ENCODE measurements around the gene ATL1. TPM values are rescaled to one million over a fixed set of nuclear protein-coding genes. Genes with fewer than 3 reads are reported as not detected.

ATL1 gene
- total RNA-seq, 2 donors from 2014 or later, result 12.0 to 12.6 TPM

DNA sequence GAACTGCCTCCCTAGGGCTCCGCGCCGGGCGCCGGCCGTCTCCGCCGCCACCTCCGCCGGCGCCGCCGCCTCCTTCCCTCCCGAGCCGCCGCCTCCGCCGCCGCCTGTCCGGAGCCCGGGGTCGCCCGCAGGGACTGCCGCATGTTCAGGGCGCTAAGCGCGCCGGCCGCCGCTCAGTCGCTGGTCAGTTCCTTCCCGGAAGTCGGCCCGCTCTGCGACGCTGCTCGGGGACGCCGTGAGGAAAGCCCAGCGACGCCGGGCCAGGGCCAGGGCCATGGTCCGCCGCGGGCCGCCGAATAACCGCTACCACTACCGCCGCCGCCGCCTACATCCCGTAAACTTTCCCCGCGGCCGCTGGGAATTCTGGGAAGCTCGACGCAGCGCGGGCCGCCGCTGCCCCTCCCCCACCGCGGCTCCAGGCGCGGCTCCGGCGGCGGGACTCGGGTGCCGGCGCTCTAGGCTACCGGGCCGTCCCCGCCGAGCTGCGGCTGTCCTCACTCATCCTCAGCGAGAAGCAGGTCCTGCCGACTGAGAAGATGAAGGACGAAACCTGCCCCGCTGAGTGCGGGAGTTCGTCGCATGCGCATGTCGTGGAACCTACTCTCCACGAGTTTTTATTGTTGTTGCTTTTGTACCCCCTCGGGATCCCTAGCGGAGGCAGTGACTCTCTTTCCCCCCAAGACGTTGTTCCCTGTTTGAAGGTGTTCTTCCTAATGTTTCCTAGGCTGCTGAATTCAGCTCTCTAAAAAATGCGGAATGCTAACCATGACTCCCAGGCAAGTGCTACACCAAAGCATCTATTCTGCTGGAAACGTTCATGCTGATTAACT, 108.3 kb downstream of the ATL1 start, which contains the start of gene SAV1:
Gene SAV1, minus strand, starts transcription at position 311 of the 830 bp plus-strand sequence. CDS start 339 bp downstream, outside the sequence.
- ATAC-seq (peak; percentile 95), DNase-seq (peak; percentile 79 to 88)
- intact Hi-C loops (cut with DNase I, micrococcal nuclease), result no loop called here

DNA sequence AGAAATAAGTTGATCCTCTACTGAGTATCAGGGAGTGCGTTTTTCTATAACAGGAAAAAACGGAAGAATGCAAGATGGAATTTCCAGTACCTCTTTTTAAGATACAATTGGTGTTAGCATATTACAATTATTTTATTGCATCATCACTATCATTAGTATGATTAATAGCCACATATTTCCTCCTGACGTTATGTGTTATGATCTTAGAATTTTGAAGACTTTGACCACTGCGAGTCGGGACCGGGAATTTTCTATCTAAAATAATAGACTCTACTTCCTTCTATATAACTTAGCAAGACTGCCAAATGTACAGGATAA, 108.8 kb downstream of the ATL1 start:
- intact Hi-C loops (cut with DNase I, micrococcal nuclease), result no loop called here
- ATAC-seq (no peak), DNase-seq (no peak)

DNA sequence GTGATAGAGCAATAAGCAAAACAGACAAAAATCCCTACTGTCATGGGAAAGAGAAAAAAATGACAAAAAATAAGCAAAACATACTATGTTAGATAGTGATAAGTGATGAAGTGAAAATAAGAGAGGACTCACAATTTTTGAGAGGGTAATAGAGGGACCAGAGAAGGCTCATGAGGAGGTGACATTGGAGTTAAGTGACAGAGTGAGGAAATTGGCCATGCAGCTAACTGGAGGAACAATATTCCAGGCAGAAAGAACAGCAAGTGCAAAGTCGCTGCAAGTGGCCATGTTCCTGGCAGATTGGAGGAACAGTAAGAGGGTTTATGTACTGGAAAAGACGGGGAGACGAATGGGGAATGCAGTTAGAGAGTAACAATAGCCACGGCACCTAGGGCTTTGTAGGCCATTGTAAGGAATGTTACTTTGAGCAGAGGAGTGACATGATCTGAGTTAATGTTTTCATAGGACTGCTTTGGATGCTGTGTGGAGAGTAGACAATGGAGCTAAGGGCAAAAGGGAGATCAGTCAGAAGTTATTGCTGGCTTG, 109.6 kb downstream of the ATL1 start:
- ATAC-seq, result no peak
- intact Hi-C loops (cut with DNase I, micrococcal nuclease), result no loop called here
- no peak for DNase-seq

DNA sequence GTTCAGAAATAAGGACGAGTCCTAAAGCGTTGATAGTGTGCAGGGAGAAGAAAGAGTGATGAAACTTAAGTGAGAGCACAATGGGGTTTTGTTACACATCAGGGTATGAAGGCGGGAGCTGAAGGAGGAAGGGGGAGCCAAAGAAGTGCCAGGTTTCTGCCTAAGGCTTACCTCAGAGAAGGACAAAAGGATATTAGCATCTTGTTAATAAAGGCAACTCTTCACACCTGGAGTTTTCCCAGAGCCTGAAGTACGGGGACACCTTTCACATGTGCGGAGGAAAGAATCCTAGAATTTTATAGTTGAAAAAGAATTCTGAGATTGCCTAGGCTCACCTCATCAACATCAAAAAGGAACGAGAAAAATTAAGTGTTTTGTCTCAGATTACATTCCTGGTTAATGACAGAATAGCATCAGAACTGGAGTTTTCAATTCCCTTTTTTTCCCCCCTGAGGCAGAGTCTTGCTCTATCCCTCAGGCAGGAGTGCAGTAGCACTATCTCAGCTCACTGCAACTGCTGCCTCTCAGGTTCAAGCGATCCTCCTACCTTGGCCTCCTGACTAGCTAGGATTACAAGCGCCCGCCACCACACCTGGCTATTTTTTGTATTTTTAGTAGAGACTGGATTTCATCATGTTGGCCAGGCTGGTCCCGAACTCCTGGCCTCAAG, 110.4 kb downstream of the ATL1 start:
- no peak for DNase-seq
- ATAC-seq, result no peak
- intact Hi-C loops (cut with DNase I, micrococcal nuclease), result no loop called here

GRCh38 chr14:50670866-50671256, 110.9 kb downstream of the ATL1 start:
- intact Hi-C loops (cut with DNase I, micrococcal nuclease), result no loop called here
- no peak for ATAC-seq
- no peak for DNase-seq

DNA sequence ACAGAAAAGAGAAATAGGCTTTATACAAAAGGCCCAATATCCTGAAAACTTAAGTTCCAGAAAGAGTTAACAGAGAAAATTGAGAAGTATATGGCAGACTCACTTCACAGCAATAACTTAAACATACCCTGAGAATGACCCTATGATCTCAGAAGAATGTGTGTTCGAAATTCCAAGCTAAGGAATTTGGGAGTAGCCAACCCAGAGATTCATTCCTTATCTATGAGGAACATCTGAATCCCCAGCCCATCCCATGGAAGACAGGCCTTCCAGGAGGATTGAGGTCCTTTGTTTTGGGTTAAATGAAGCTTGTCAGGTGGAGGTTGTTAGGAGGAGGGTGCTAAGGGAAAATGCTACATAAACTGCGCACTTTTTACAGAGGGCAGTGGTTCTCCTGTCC, 115.7 kb downstream of the ATL1 start:
- intact Hi-C loops (cut with DNase I, micrococcal nuclease), result no loop called here
- no peak for ATAC-seq
- no peak for DNase-seq

GRCh38 chr14:50676814-50677516, 117.0 kb downstream of the ATL1 start:
- intact Hi-C loops (cut with DNase I, micrococcal nuclease), result no loop called here

DNA sequence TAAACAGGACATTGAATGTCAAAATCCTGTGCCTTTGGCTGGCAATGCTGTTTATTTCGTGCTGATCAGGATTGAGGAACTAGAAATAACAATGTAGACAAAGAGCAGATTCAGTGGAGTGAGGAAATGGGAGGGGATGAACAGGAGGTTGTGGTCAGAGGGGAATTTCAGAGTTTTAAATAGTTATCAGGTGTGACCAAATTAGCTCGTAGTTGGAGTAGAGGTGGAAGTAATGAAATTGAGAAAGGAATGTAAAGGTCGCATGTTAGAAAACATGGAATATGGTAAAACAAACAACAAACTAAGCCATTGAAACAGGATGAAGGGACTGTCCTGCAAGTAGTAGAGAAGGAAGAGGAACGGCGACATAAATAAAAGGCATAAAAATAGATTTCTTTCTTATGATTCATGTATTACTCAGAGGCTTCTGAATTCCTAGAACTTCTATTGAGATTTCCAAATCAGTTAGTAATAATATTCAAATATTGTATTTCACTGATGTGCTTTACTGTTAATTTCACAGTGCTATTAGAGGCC, 117.7 kb downstream of the ATL1 start:
- ATAC-seq (no peak), DNase-seq (no peak)
- intact Hi-C loops (cut with DNase I, micrococcal nuclease), result no loop called here

More at GRCh38 chr14:50676814-50677516, 117.0 kb downstream of the ATL1 start:
- DNase-seq (no peak), ATAC-seq (no peak)

GRCh38 chr14:50678163-50678562, 118.2 kb downstream of the ATL1 start:
- DNase-seq (no peak), ATAC-seq (no peak)
- intact Hi-C loops (cut with DNase I, micrococcal nuclease), result no loop called here

DNA sequence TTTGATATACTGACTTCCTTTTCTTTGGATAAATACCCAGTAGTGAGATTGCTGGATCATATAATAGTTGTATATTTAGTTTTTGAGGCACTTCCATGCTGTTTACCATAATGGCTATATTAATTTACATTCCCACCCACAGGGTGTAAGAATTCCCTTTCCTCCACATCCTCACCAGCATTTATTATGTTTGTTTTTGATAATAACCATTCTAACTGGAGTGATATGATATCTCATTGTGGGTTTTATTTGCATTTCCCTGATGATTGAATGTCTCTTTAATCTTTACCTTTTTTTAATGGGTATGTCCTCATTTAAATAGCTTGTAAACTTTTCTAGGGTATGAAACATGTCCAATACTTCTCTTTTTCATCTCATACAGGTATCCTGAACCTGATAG, 119.7 kb downstream of the ATL1 start:
- intact Hi-C loops (cut with DNase I, micrococcal nuclease), result no loop called here
- no peak for DNase-seq
- ATAC-seq, result peak; percentile 91

Other genes starting within 250 kb of the ATL1 start
- 1 to 10 TPM; 9.0 to 9.4 TPM for gene L2HGDH, start 247.9 kb upstream of the ATL1 start, total RNA-seq
- 10 to 100 TPM; 21.0 to 24.7 TPM for gene DMAC2L, start 247.8 kb upstream of the ATL1 start, total RNA-seq
- 10 to 100 TPM; 24.9 to 25.1 TPM for gene CDKL1, start 163.3 kb upstream of the ATL1 start, total RNA-seq
- 10 to 100 TPM; 37.5 to 42.6 TPM for gene MAP4K5, start 27.6 kb upstream of the ATL1 start, total RNA-seq
- 10 to 100 TPM; 16.3 to 17.1 TPM for gene SAV1, start 108.2 kb downstream of the ATL1 start, total RNA-seq